GM19463 (cell line): Measurements from ENCODE around the gene EDEM3.
"Not testable (repeated sequence)": the region's sequence is repeated elsewhere in the genome, so short reads cannot be mapped to it uniquely, and the experiment has no call there.

Experiments
- ATAC-seq: cut with Tn5 transposase; IDR thresholded peaks from one replicate; pipeline ENCODE4 v1.9.1; 2021; ENCODE audit warnings: mild to moderate bottlenecking, moderate library complexity; ENCODE audit not compliant: unreplicated experiment

The EDEM3 gene

GRCh38 chr1:184769241-184769640, 14.6 kb upstream of the EDEM3 start:
- no peak for ATAC-seq

- ATAC-seq = no peak
These were observed 13.8 kb upstream of the EDEM3 start for GRCh38 chr1:184768467-184768866.

GRCh38 chr1:184767591-184767990, 12.9 kb upstream of the EDEM3 start:
- ATAC-seq = no peak

GRCh38 chr1:184764483-184764882, 9.8 kb upstream of the EDEM3 start:
- no peak for ATAC-seq

GRCh38 chr1:184763520-184763919, 8.9 kb upstream of the EDEM3 start:
- not testable (repeated sequence) for ATAC-seq

- no peak for ATAC-seq
These were observed 7.4 kb upstream of the EDEM3 start for GRCh38 chr1:184761969-184762485.

GRCh38 chr1:184759651-184760050, 5.0 kb upstream of the EDEM3 start:
- no peak for ATAC-seq

- ATAC-seq = no peak
These were observed 4.5 kb upstream of the EDEM3 start for GRCh38 chr1:184759112-184759511.

- ATAC-seq = no peak
These were observed 3.2 kb upstream of the EDEM3 start for GRCh38 chr1:184757891-184758290.

- no peak for ATAC-seq
These were observed 2.7 kb upstream of the EDEM3 start for GRCh38 chr1:184757406-184757805.

- ATAC-seq = peak; percentile 1
These were observed 788 bp upstream of the EDEM3 start for GRCh38 chr1:184755226-184756065.

GRCh38 chr1:184753608-184754475, 816 bp downstream of the EDEM3 start:
- peak; percentile 1 for ATAC-seq

- ATAC-seq = no peak
These were observed 1.5 kb downstream of the EDEM3 start for GRCh38 chr1:184753117-184753516.

GRCh38 chr1:184752656-184753055, 2.0 kb downstream of the EDEM3 start:
- no peak for ATAC-seq

- ATAC-seq = no peak
These were observed 5.9 kb downstream of the EDEM3 start for GRCh38 chr1:184748740-184749139.

- peak; percentile 78 for ATAC-seq
These were observed 7.3 kb downstream of the EDEM3 start for GRCh38 chr1:184747089-184747955.

GRCh38 chr1:184745929-184746638, 8.6 kb downstream of the EDEM3 start:
- no peak for ATAC-seq

- no peak for ATAC-seq
These were observed 9.5 kb downstream of the EDEM3 start for GRCh38 chr1:184745110-184745509.

- ATAC-seq = peak; percentile 54
These were observed 11.4 kb downstream of the EDEM3 start for GRCh38 chr1:184743062-184743756.
